Measurements from ENCODE around the gene TUBB3.

TUBB3 gene

DNA sequence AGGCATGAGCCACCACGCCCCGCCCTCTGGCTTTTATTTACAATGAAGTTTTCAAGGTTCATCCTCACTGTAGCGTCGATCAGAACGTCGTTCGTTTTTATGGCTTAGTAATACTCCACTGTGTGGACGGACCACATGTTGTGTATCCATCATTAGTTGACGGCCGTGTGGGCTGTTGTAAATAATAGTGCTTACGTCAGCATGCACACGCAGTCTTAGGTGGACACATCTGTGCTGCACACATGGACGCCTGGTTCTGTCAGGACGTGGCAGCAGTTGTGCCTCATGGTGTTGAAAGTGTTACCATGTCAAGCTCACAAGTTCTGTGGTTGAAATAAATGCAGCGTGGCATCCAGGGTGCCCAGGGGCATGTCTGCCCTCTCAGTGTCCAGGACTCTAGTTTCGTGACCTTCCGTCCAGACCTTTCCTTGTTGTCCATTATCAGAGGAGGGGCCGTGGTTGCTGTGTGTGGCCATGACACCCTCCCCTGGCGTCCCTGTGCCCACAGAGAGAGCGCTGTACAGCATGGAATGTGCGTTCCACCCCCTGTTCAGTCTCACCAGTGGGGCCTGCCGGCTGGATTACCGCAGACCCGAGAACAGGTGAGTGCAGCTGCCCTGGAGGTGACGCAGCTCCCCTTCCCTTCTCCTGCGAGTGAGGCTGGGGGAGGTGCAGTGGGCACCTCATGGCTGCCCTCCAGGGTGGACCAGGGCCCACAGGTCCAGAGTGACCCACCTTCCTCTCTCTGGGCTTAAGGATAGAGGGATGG lies 27.5 kb upstream of the TUBB3 start:
- TF ChIP-seq GATA2 (IDR thresholded peaks at IDR 0.05; ENCODE audit: low read depth, low read length) (no peak), GATA3 (IDR thresholded peaks at IDR 0.05; ENCODE audit: low read depth, low read length) (no peak)

DNA sequence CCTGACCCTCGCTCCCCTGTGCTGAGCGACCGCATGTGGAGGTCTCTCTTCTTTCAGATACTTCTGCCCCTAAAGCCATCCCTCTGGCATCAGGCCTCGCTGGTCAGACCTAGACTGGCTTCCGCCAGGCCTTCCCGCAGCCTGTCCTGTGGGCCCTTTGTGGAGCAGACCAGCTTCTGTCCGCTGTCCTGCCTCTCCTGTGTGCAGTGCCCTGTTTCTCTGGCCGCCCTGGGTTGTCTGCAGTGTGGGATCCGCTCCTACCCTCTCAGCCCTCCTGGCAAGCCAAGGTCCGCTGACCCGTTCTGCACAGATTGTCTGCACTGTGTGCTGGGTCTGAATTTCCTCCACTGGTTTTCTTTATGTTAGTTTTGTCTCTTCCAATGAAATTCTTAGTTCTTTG lies 25.9 kb upstream of the TUBB3 start:
- TF ChIP-seq GATA2 (IDR thresholded peaks at IDR 0.05; ENCODE audit: low read depth, low read length) (no peak), GATA3 (IDR thresholded peaks at IDR 0.05; ENCODE audit: low read depth, low read length) (no peak)

DNA sequence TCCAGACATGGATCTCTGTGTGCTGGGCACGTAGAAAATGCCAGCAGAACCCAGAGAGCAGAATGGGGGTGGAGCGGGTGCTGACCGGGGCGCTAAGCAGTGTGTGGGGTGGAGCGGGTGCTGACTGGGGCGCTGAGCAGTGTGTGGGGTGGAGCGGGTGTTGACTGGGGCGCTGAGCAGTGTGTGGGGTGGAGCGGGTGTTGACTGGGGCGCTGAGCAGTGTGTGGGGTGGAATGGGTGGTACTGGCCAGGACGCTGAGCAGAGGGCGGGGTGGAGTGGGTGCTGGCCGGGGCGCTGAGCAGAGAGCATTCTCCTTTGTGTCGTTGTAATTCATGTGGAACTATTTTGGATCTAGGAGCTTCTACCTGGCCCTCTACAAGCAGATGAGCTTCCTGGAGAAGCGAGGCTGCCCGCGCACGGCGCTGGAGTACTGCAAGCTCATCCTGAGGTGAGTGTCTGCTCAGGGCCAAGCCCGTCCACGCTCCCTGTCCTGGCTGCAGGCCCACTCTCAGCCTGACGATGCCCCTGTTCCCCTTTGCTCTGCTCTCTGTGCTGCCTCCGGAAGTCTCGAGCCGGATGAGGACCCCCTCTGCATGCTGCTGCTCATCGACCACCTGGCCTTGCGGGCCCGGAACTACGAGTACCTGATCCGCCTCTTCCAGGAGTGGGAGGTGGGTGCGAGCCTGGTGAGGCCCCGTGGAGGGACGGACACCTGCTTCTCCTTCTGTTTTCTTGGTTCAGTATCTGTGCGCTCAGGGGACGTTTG lies 24.8 kb upstream of the TUBB3 start:
- TF ChIP-seq GATA3 (IDR thresholded peaks at IDR 0.05; ENCODE audit: low read depth, low read length) (no peak), GATA2 (IDR thresholded peaks at IDR 0.05; ENCODE audit: low read depth, low read length) (no peak)

- TF ChIP-seq GATA2 (IDR thresholded peaks at IDR 0.05; ENCODE audit: low read depth, low read length) (no peak), GATA3 (IDR thresholded peaks at IDR 0.05; ENCODE audit: low read depth, low read length) (no peak)
Measured at GRCh38 chr16:89899879-89900481, 23.2 kb upstream of the TUBB3 start.

DNA sequence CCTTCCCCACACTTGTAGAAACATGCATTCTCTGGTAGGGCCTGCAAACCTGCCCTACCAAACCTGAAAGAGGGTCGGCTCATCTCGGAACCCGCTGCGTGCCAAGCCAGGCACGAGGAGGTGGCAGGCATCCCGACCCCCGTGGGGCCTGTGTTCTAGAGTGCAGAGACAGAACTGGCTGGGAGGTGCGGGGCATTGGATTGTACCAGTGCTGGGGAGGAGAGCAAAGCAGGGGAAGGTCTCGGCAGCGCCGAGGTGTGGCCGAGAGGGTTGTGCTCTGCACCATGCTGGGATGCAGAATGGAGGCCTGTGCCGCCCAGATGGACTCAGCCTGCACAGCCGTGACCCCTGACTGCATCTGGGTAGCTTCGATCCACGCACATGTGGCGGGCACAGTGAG lies 22.3 kb upstream of the TUBB3 start:
- TF ChIP-seq GATA3 (IDR thresholded peaks at IDR 0.05; ENCODE audit: low read depth, low read length) (no peak), GATA2 (IDR thresholded peaks at IDR 0.05; ENCODE audit: low read depth, low read length) (no peak)

DNA sequence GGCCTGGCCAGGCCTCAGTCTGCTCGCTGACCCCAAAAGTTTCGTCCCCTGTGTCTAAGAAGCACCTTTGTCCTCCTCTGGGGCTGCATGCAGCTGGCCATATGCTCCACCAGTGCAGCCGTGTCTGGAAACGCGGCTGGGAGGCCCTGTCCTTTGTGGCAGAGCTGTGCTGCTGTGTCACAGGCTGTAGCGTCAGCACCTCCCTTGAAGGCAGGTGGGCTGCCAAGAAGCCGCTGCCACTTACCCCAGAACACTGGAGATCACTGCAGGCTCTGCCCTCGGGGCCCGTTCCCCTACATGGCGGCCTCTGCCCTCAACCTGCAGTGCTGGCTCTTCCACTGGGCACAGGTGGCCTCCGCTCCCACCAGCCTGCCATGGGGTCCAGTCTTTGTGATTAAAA lies 20.2 kb upstream of the TUBB3 start:
- TF ChIP-seq GATA3 (IDR thresholded peaks at IDR 0.05; ENCODE audit: low read depth, low read length) (no peak), GATA2 (IDR thresholded peaks at IDR 0.05; ENCODE audit: low read depth, low read length) (no peak)

DNA sequence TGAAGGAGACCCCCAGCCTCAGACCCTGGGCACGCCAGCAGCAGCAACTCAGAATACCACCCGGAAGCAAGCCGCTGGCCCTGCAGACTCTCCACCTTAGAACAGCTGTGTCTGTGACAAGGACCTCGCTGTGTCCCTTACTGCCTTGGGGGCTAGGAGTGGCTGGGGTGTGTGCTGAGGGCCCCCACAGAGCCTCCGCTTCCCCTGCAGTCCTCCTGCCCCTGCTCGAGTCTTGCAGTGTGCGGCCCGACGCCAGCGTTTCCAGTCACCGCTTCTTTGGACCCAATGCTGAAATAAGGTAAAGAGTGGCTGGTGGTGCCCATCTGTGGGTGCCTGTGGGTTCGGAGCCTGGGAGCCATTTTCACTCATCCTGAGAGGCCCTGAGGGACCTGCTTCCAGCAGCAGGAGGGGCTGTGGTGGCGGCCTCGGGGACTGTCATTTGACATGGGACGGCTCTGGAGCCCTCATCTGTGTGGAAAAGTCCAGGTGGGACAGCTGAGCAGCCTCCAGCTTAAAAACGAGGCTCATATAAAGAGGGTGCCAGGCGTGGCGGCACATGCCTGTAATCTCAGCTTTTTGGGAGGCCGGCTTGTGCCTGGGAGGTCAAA lies 19.1 kb upstream of the TUBB3 start:
- no peak for TF ChIP-seq GATA3 (IDR thresholded peaks at IDR 0.05; ENCODE audit: low read depth, low read length)
- TF ChIP-seq GATA2 (IDR thresholded peaks at IDR 0.05; ENCODE audit: low read depth, low read length): no peak

DNA sequence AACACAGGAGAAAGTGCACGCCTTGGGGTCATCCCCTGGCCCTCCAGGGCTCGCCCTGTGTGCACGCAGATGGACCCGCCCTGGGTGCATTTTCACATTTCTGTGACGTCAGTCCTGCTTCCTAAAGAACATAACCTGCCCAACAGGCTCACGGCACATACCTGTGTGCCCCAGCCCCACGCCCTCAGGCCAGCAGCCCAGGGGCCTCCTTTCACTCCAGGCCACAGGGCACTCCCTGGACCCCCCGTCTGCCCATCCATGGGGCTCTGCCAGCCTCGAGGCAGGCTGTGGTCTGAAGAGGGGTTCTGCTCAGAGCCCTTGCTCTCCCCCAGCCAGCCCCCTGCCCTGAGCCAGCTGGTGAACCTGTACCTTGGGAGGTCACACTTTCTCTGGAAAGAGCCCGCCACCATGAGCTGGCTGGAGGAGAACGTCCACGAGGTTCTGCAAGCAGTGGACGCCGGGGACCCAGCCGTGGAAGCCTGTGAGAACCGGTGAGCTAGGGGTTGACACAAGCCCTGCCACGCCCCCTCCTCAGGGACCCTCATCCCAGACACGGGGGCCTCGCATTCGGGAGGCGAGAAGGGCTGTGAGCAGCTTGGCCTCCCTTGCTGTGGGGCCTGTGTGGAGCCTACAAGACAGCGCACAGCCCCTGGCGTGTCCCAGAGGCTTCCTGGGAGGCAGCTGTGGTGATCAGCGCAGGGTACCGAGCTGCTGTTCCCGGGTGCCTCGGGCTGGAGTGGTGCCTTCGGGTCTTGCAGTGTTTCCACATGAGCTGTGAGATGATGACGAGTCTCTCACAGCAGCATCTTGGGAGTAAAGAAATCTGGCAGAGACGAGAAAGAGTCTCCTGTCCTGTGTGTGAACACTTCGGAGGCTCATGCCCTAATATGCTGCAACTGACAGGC lies 18.3 kb upstream of the TUBB3 start:
- TF ChIP-seq GATA2 (IDR thresholded peaks at IDR 0.05; ENCODE audit: low read depth, low read length) (no peak), GATA3 (IDR thresholded peaks at IDR 0.05; ENCODE audit: low read depth, low read length) (no peak)

DNA sequence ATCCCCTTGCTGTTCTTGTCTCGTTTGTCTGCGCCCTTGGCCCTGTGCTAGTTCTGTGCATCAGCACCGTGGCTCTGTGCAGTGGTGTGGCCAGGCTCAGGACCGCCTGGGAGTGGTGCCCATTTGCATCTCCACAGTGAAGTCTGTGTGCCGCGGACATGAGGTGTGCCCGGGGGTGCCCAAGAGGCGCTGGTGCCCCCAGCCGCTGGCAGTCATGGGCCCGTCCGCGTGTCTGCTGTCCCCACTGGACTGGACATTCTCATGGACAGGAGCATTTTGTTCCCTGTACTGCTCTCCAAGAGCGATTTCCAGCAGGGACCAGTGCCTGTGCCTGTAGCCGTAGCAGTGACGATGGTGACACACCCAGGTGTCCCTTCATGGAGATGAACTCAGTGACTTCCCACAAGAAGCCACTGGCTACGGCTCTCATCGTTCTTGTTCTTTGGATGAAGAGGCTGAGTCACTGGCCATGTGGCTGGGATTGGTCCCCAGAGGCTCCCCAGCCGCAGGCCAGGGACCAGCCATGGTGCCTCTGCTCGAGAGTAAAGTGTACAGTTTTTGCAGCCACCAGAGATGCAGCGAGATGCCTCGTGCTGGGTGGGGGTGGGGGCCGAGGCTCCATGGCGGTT lies 17.5 kb upstream of the TUBB3 start:
- TF ChIP-seq GATA2 (IDR thresholded peaks at IDR 0.05; ENCODE audit: low read depth, low read length) (no peak), GATA3 (IDR thresholded peaks at IDR 0.05; ENCODE audit: low read depth, low read length) (no peak)

DNA sequence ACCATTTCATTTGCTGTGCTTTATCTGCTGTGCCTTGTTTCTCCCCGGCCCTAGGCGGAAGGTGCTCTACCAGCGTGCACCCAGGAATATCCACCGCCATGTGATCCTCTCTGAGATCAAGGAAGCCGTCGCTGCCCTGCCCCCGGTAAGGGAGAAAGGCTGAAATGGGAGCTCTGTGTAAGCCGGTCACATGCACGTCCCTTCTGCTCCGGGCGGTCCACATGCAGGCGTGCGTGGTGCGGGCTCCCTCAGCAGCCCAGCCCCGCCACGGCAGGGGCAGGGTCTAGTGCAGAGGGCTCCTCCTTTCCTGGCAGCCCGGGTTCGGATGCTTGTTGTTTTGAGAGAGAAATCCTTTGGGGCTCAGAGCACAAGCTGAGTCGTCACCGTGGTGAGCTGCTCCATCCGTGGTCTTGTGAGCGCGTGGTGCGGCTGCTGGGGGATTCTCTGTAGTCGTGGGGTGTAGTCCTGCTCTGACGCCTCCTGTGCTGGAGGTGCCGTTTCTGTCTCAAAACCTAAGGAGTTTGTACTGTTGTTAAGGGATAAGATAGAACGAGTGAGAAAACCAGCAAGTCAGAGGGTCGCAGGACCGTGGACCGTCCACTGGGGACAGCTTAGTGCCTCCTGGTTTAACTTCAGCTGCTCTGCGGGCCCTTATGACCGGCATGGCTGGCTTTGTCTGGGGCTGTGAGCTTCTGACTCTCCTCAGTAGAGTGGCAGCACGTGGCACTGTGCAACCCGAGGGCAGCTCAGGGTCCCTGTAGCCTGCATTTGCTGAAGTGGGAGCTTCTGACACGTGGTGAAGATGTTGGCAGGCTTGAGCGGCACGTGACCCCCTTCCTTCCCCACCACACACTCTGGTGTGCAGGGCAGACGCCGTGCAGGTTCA lies 16.8 kb upstream of the TUBB3 start:
- TF ChIP-seq GATA2 (IDR thresholded peaks at IDR 0.05; ENCODE audit: low read depth, low read length): no peak
- TF ChIP-seq GATA3 (IDR thresholded peaks at IDR 0.05; ENCODE audit: low read depth, low read length): no peak

DNA sequence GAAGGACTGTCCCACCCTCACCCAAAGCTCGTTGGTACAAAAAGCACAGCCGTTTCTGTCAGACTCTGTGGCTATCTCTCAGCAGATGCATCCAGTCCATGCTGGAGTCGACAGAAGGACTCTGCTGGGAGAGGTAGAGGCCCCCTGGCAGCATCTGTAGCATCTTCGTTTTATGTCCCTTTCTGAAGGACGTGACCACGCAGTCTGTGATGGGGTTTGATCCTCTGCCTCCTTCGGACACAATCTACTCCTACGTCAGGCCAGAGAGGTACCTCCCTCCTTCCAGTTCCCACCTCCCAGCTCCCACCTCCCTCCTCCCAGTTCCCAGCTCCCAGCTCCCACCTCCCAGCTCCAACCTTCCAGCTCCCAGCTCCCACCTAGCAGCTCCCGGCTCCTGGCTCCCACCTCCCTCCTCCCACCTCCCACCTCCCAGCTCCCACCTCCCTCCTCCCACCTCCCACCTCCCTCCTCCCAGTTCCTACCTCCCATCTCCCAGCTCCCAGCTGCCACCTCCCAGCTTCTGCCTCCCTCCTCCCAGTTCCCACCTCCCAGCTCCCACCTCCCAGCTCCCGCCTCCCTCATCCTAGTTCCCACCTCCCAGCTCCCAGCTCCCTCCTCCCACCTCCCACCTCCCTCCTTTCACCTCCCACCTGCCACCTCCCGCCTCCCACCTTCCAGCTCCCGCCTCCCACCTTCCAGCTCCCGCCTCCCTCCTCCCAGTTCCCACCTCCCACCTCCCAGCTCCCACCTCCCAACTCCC lies 15.9 kb upstream of the TUBB3 start:
- no peak for TF ChIP-seq GATA3 (IDR thresholded peaks at IDR 0.05; ENCODE audit: low read depth, low read length)
- TF ChIP-seq GATA2 (IDR thresholded peaks at IDR 0.05; ENCODE audit: low read depth, low read length): no peak
